ENCODE measurements around the gene DTD1. TPM values are rescaled to one million over a fixed set of nuclear protein-coding genes. Genes with fewer than 3 reads are reported as not detected.

DTD1 gene
- total RNA-seq, 1 experiment from 2014 or later = 109 TPM

DNA sequence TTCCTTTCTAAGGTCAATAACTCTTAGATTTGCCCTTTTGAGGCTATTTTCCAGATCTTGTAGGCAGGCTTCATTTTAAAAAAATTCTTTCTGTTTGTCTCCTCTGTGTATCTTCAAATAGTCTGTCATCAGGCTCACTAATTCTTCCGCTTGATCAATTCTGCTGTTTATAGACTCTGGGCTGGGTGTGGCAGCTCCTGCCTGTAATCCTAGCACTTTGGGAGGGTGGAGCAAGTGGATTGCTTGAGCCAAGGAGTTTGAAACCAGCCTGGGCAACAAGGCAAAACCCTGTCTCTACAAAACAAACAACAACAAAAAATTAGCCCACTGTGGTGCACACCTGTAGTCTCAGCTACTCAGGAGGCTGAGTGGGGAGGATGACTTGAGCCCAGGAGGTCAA lies 185.7 kb downstream of the DTD1 start:
- Histone ChIP-seq H3K4me1 (no peaks in the 10 kb centered on the region), H3K9me3 (no peaks in the 10 kb centered on the region), H3K27me3 (replicated peaks; ENCODE audit: control insufficient read depth, insufficient read depth, low read length) (no peaks in the 10 kb centered on the region), H3K36me3 (ENCODE audit: control insufficient read depth, insufficient read depth, low read length) (no peaks in the 10 kb centered on the region), H3K4me3 (ENCODE audit: low read depth, low read length) (no peak overlapping the region)
- no peak for TF ChIP-seq CTCF (IDR thresholded peaks at IDR 0.05; ENCODE audit: insufficient read depth in 1 of 2, low read depth in 1 of 2, low read length in 1 of 2, severe bottlenecking in 1 of 2, unreplicated experiment in 1 of 2)
- Mint-ChIP-seq H3K4me1 (ENCODE audit: low read depth, unreplicated experiment) (no peaks in the 10 kb centered on the region), H3K36me3 (ENCODE audit: insufficient read depth, unreplicated experiment) (peaks cover 4% of the 10 kb centered on the region), H3K9me3 (ENCODE audit: unreplicated experiment) (no peaks in the 10 kb centered on the region), H3K27ac (ENCODE audit: unreplicated experiment) (no peak overlapping the region), H3K4me3 (ENCODE audit: unreplicated experiment) (no peak overlapping the region), H3K27me3 (ENCODE audit: insufficient read depth, unreplicated experiment) (peaks cover 4% of the 10 kb centered on the region)
- no TSS peak for BruUV-seq (replicated peaks)
- intact Hi-C loops (cut with micrococcal nuclease; ENCODE audit: unreplicated experiment) = no loop called here
- ChIA-PET POLR2A (no interaction called here), CTCF (no interaction called here)
- no peak for DNase-seq

- Histone ChIP-seq H3K4me3 (ENCODE audit: low read depth, low read length) (no peak overlapping the region), H3K27me3 (replicated peaks; ENCODE audit: control insufficient read depth, insufficient read depth, low read length) (no peaks in the 10 kb centered on the region), H3K9me3 (no peaks in the 10 kb centered on the region), H3K4me1 (no peaks in the 10 kb centered on the region), H3K36me3 (ENCODE audit: control insufficient read depth, insufficient read depth, low read length) (no peaks in the 10 kb centered on the region)
- ChIA-PET POLR2A (no interaction called here), CTCF (no interaction called here)
- TF ChIP-seq CTCF (IDR thresholded peaks at IDR 0.05; ENCODE audit: insufficient read depth in 1 of 2, low read depth in 1 of 2, low read length in 1 of 2, severe bottlenecking in 1 of 2, unreplicated experiment in 1 of 2) = no peak
- intact Hi-C loops (cut with micrococcal nuclease; ENCODE audit: unreplicated experiment) = no loop called here
- no TSS peak for BruUV-seq (replicated peaks)
- no peak overlapping the region for H3K4me3 Mint-ChIP-seq (ENCODE audit: unreplicated experiment)
- H3K27ac Mint-ChIP-seq (ENCODE audit: unreplicated experiment) = no peak overlapping the region
- no peaks in the 10 kb centered on the region for H3K9me3 Mint-ChIP-seq (ENCODE audit: unreplicated experiment)
- no peaks in the 10 kb centered on the region for H3K4me1 Mint-ChIP-seq (ENCODE audit: low read depth, unreplicated experiment)
- peaks cover 4% of the 10 kb centered on the region for H3K36me3 Mint-ChIP-seq (ENCODE audit: insufficient read depth, unreplicated experiment)
- no peak for DNase-seq
- peaks cover 4% of the 10 kb centered on the region for H3K27me3 Mint-ChIP-seq (ENCODE audit: insufficient read depth, unreplicated experiment)
Measured at GRCh38 chr20:18774207-18774606, 186.4 kb downstream of the DTD1 start.

GRCh38 chr20:18775633-18776032 lies 187.8 kb downstream of the DTD1 start:
- Mint-ChIP-seq H3K4me3 (ENCODE audit: unreplicated experiment) (no peak overlapping the region), H3K36me3 (ENCODE audit: insufficient read depth, unreplicated experiment) (no peaks in the 10 kb centered on the region), H3K27me3 (ENCODE audit: insufficient read depth, unreplicated experiment) (peaks cover 7% of the 10 kb centered on the region), H3K4me1 (ENCODE audit: low read depth, unreplicated experiment) (no peaks in the 10 kb centered on the region), H3K9me3 (ENCODE audit: unreplicated experiment) (no peaks in the 10 kb centered on the region), H3K27ac (ENCODE audit: unreplicated experiment) (no peak overlapping the region)
- DNase-seq = no peak
- Histone ChIP-seq H3K9me3 (no peaks in the 10 kb centered on the region), H3K4me1 (no peaks in the 10 kb centered on the region), H3K4me3 (ENCODE audit: low read depth, low read length) (no peak overlapping the region), H3K27me3 (replicated peaks; ENCODE audit: control insufficient read depth, insufficient read depth, low read length) (no peaks in the 10 kb centered on the region), H3K36me3 (ENCODE audit: control insufficient read depth, insufficient read depth, low read length) (no peaks in the 10 kb centered on the region)
- BruUV-seq (replicated peaks) = no TSS peak
- POLR2A ChIA-PET = no interaction called here
- TF ChIP-seq CTCF (IDR thresholded peaks at IDR 0.05; ENCODE audit: insufficient read depth in 1 of 2, low read depth in 1 of 2, low read length in 1 of 2, severe bottlenecking in 1 of 2, unreplicated experiment in 1 of 2) = no peak
- CTCF ChIA-PET = no interaction called here
- intact Hi-C loops (cut with micrococcal nuclease; ENCODE audit: unreplicated experiment) = no loop called here

All from Caco-2 (cell line).